COR-L47 (cell line): ENCODE results near the gene NLRP1.

Experiments used
- DNase-seq: peaks from one replicate; lab custom pipeline; 2025; lab: John Stamatoyannopoulos, UW

Gene NLRP1

DNA sequence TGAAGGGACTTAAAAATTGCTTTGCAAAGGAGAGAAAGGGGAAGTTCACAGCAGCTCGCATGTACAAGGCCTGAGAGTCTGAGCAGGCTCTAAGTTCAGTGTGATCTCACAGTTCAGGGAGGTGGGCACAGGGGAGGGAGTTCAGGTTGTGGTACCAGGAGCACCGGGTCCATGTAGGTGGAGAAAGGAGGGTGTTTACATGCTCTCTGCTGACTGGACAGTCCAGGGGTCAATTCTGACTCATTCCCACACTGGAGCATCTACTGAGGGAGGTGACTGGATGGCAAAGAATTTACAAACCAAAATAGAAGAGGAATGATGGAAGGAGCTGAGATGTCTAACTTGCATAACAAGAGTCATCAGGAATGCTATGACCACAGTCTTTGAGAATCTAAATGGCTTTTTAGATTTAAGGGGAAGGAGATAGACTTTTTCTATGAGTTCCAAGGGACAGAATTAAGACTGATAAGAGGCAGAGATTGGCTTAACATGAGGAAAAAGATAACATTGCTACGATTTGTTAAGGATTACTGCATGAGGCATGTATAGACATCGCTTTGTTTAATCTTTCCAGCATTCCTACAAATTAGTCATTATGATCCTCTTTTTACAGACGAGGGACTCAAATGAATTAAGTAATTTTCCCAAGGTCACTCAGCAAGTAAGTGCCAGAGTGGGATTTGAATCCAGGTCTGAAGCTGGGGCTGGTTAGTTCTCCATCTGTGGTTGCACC lies 68.1 kb downstream of the NLRP1 start:
- no peak for DNase-seq

DNA sequence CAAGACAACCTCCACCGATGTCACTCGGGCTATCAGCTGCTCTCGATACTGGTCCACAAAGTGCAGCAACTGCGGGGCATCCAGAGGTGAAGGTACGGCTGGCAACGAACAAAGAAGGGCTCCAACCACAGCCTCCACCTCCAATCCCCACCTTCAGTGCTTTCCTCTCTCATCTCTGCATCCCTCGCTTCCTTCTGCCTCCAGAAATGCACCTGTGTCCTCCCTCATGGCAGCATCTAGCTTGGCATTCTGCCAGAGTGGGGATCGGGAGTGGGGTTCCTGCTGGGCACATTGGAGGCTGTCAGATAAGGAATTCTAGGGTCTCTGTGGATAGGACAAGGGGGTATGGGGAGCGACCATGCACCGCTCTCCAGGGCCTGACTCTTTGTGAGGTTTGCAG lies 69.3 kb downstream of the NLRP1 start:
- no peak for DNase-seq

DNA sequence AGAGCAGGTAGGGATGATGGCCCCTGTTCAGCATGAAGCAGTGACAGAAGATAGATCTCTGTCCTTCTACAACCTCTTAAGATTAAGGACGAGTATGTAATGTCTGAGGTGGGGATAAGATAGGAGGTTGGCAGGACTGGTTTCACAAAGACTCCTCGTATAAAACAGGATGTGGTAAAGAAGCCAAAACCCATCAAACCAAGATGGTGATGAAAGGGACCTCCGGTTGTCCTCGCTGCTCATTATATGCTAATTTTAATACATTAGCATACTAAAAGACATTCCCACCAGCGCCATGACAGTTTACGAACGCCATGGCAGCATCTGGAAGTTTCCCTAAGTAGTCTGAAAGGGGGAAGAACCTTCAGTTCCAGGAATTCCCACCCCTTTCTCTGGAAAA lies 70.7 kb downstream of the NLRP1 start:
- DNase-seq, result no peak

DNA sequence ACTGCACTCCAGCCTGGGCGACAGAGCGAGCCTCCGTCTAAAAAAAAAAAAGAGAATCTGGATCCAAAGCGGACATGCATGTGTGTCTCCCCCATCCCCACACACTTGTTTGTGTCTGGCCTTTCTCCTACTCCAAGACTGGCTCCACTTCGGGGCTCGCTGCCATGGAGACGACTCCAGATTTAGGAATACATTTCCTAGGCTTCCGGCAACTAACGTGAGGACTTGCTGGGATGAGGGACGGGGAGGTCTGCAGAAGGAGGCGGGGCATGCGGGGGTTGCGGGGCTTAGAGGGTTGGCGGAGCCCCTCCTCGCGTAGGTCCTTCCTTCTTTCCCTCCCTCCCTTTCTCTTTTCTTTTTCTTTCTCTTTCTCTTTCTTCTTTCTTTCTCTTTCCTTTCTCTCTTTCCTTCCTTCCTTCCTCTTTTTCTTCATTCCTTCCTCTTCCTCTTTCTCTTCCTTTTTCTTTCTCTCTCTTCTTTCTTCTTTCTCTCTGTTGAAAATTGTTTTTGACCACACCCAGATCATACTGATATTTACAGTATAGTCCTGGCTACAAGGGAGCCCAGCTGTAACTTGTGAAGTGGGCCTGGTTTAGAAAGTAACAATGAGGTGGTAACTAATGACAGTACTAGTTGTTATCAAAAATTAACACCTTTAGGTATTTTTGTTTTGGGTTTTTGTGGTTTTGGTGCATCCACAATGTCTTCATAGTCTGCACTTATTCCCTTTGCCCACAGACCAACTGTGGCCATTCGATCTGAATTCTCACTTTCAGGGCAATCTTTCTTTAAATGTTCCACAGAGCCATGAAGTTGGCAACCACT lies 72.7 kb downstream of the NLRP1 start:
- DNase-seq, result no peak

DNA sequence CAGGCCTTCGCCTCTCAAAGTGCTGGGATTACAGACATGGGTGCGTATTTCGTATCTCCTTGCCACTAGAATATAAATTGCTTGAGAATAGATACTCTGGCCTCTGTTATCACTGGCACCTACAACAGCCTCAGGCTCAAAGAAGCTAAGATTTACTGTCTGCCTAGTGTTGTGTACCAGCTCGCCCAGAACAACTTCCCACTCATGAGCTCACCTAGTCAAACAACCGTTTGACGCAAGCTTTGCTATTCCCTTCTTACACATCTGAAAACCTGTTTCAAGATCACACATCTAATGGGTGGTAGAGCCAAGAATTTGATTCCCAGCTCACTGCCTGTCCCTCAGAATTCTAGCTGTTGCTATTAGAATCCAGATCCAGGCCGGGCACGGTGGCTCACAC lies 73.5 kb downstream of the NLRP1 start:
- no peak for DNase-seq

DNA sequence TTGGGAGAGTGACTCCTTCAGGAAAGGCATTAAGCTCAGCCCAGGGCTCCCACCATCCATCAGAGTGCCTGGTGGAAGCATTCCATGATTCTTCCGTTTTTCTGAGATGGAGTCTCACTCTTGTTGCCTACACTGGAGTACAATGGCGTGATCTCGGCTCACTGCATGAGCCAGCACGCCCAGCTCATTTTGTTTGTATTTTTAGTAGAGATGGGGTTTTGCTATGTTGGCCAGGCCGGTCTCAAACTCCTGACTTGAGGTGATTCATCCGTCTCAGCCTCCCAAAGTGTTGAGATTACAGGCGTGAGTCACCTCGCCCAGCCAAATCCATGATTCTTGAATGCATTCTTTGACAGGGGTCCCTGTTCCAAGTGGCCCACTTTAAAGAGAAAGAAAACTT lies 74.8 kb downstream of the NLRP1 start:
- DNase-seq, result no peak

DNA sequence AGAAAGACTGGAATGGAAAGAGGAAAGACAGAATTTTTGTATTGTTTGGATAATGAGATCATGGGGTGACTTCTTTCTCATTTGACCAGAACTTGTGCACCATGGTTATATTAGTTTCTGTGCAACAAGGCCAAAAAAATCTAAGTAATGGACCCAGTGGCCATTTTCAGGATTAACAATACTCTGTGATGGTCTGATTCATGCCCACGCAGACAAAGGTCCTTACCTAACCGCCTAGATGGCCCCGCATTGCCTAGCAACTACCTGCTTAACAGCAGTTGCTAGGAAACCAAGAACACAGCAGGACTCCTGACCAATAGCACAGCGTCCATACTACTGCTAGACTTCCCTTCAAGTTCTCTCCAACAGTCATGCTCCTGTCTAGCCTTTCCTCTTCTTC lies 75.5 kb downstream of the NLRP1 start:
- peak; percentile 65 for DNase-seq

DNA sequence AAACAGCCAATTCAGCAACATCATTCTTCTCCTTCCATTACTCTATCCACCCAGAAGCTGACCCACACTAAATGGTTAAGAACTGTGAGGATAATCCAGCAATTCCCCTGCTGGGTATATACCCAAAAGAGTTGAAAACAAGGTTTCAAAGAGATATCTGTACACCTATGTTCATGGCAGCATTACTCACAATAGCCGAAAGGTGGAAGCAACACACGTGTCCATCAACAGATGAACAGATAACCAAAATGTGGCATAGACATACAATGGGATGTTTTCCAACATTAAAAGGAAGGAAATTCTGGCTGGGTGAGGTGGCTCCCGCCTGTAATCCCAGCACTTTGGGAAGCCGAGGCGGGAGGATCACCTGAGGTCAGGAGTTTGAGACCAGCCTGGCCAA lies 78.0 kb downstream of the NLRP1 start:
- no peak for DNase-seq

DNA sequence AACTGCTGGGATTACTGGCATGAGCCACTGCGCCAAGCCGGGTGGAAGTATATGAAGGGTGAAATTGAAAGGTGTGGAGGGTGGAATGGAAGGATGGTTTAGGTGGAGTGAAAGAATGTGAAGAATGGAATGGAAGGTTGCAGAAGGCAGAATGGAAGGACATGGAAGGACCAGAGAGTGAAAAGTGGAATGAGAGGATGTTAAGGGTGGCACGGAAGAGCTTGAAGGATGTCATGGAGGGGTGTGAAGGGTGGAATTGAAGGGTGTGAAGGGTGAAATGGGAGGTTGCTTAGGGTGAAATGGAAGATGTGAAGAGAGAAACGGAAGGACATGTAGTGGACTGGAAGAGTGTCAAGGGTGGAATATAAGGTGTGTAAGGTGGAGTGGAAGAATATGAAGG lies 81.8 kb downstream of the NLRP1 start:
- DNase-seq, result no peak

DNA sequence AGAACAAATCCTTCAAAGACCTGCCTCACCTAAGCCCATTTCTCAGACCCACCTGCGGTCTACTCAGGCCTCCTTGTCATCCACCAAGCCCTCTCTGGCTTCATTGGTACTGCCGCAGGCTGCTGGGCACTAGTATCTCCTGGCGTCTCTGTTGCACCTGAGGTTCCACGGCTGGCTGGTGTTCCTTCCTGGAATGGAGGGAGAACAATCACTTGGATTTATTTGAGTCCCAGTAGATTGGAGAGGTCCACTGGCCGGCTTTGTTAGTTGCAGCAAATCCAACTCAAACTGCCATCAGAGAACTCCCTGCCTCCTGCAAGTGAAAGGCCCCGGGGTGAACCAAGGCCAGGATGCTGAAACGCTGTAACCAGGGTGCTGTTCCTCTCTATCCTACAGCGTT lies 82.6 kb downstream of the NLRP1 start:
- no peak for DNase-seq

DNA sequence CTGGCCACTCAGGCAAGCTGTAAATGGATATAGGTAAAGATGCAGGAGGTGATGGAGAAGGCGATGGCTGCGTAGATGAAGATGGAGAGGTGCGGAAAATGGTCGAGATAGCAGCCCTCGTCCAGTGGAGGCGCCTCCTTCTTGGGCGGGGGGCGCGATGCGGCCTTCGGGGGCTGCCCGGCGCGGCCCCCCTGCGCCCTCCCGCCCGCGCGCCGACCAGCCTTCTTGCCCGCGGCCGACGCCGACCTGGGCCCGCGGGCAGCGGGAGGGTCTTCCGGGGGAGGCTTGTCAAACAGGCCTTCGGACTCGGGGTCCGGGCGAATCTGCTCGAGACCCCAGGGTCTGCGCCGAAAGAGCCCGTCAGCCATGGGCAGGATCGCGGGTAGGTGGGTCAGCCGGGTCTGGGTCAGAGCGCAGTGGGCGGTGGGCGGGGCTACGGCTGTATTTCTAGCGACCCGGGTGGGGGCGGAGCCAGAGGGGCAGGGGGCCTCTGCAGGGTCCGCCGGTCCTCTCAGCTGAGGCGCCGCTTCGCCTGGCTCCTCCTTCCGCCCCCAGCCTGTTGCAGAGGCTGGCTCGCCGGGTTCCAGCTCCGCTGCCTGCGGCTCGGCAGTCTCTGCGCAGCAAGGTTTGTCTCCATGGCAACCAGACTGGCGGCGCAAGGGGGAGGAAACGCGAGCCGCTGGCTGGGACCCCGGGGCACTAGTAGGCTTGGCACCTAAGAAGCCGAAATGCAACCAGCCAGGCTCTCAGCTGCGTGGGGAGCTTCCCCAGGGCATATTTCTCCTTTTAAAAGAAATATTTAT lies 83.5 kb downstream of the NLRP1 start:
- DNase-seq, result peak; percentile 91

DNA sequence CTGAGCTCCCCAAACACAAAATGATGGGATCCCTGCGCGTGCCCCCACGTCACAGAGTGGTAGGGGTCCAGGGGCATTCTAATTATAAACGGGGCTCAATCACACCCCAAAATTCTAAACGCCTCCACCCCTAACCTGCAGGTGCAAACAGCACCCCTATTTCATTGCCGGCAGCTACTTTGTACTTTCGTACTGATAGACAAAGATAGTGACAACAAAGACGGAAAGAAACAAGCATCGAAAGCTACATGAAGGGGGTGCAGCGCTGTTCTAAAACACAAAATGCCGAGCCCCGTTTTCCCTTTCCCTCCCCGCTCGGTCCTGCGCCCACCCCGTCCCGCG lies 84.1 kb downstream of the NLRP1 start:
- DNase-seq, result no peak

DNA sequence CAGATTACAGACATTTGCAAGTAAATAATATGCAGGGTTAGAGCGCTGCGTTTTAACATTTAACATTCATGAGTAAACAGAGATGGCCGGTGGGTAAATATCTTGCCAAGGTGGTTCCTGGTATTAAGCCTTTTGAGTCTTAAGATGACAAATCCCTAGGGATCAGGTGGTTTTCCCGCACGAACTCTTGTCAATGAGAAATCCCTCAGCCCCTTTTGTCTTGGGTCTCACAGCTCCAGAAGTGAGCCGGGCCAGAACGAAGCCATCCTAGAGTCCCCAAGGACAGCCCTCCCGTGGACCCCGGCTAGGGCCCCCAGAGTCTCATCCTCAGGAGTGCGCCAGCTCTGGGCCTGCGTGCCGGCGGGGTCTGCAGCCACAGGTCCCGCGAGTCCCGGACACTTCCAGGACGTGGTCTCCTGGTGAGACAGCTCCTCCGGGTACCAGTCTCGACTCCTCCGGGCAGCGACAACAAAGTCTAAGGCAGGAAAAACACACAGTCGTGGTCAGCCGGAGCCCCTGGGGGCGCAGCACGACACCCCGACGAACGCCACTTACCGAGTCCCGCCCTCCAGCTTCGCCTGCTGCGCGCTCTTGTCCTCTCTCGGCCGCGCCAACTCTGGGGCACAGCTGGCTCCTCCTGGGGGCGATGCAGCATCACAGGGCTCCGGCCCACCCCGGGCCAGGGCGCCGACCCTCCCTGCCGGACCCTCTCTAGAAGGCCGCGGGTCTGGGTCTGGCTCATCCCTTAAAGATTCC lies 84.7 kb downstream of the NLRP1 start:
- DNase-seq, result peak; percentile 13

DNA sequence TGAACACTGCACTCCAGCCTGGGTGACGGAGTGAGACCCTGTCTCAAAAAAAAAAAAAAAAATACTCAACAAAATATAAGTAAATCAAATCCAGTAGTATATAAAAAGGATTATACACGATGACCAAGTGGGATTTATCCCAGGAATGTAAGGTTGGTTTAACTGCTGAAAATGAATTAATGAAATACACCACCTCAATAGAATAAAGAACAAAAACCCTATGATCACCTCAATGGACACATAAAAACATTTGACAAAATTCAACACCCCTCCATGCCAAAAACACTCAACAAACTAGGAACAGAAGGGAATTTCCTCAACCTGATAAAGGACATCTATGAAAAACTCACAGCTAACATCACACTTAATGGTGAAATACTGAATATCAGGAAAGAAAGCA lies 91.3 kb downstream of the NLRP1 start:
- DNase-seq, result no peak

DNA sequence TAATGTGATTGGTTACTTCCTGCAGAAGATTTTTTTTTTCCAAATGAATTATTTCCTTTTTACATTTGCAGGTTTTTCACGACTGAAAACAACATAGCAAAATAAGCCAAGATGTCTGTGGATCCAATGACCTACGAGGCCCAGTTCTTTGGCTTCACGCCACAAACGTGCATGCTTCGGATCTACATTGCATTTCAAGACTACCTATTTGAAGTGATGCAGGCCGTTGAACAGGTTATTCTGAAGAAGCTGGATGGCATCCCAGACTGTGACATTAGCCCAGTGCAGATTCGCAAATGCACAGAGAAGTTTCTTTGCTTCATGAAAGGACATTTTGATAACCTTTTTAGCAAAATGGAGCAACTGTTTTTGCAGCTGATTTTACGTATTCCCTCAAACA lies 95.6 kb downstream of the NLRP1 start:
- DNase-seq, result no peak

DNA sequence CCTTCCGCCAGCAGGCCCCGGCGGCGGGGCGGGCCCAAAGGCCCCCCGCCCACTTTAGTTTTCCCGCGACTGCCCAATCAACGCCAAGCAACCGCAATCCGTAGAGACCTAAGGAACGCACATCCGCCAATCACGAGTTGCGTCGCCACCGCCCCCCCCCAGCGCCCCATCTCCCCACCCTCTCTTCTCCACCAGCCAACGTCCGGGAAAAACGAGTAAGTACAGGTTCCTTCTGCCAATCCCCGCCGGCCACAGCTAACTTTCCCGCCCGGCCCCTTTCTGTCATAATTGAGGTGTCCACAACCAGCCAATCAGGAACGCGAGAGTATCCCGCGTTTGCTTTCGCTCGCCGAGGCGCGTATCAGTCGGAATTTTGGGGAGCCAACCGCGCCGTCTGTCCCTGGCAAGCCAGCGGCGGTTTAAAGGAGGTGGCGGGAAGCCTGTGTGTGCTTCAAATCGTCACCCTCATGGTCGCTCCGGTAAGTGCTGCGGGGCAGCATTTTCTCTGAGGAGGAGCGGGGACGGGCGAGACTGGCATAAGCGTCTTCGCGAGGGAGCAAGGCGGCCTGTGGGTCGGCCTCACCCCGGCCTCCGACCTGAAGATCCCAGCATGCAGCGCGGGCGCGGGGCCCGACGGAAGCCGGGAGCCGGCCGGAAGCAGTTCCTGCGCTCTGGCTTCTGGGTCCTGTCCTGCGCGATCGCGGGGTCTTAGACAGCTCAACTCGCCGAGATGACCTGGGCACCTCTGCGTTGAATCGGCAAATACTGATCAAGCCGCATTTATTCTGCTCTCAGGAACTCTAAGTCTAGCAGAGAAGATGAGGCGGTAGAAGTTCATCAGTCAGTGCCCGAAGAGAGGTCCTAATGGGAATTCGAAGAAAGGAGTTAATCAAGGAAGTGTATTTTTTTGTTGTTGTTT lies 97.8 kb downstream of the NLRP1 start, which contains the start of gene MIS12:
MIS12 (plus strand) TSS at position 361 of the 919 bp plus-strand sequence. CDS start 2,297 bp downstream, outside the sequence.
- peak; percentile 90 for DNase-seq

DNA sequence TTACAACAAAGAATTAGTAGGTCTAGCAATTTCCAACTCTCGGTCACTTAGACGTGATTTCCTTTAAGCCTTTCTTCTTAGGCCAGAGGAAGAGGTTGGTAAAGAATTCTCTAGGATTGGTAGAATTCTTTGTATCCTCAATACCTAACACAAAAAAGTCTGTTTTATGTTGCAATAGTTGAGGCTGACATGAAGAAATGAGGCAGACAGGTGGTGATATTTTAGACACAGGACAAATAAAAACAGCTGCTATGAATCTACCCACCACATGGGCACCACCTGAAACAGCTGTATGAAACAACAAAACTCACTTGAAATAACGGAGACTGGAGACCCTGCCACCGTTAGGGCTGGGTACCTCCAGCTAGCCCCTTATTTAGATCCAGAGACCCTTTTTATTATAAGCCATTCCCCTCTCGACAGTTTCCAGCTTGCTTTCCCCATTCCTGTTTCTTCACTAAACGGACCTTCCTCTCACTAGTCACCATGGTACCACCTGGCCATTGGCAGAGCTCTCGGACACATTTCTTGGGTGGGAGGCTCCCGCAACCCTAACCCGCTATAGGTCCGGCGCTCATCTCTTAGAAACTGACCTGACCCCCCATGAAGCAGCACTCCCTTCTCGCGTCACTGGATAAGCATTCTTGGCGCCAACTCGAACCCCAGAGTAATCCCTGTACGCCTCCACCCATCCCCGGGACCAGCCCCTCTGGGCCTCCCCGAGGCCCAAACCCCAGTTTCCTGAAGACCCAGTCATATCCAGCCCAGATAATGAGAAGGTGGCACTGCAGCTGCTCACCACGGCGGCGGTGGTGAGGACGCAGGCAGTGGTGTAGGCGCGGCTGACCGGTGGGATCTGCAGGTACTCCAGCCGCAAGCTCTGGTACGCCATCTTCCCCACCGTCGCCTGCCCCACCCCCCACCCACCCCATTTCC lies 98.8 kb downstream of the NLRP1 start, which contains the start of gene DERL2:
DERL2 (minus strand) TSS at position 909 of the 936 bp plus-strand sequence; CDS start at position 892, 17 bp downstream.
- DNase-seq, result peak; percentile 11

DNA sequence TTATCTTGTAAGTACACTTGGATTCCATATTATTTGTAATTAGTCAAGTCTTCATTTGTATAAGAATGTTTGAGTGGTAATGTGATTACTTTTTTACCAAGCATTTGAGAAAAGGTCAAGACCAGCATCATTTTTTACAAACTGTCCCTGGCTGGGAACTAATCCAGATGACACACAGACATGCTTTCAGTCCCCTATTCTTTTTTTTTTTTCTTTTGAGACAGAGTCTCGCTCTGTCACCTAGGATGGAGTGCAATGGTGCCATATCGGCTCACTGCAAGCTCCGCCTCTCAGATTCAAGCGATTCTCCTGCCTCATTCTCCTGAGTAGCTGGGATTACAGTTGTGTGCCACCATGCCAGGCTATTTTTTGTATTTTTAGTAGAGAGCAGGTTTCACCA lies 102.9 kb downstream of the NLRP1 start:
- DNase-seq, result no peak

DNA sequence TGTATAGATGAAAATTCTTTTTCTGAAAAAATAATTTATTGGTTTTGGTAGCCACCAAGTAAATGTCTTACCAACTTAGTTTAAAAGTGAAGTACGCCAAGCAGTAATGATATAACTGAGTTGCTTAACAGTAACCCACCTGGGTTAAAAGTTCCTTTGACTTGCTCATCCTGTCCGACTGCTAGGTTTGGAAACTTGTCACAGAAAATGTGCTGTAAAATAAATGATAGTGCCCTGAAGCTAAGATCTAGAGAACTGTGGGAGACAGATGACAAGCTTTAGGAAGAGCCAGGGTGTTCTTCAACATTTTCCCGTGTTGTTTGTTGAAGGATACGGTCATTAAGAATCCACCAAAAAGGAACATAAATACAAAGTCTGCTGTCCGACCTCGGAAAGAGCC lies 103.3 kb downstream of the NLRP1 start:
- DNase-seq, result no peak

DNA sequence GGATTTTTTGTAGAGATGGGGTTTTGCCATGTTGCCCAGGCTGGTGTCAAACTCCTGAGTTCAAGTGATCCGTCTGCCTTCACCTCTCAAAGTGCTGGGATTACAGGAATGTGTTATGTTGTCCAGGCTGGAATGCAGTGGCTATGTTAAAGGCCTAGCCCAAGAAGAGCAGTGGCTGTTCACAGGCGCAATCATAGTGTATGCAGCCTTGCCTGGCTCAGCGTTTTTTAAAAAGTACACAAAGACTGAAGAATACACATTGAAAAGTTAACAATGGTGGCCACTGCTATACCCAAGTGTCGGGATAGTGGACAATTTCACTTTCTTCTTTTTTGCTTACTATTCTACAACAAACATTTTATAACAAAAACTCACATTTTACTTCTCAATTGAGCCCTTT lies 105.3 kb downstream of the NLRP1 start:
- DNase-seq, result no peak
